OCI-LY1 (cell line): Measurements from ENCODE around the gene DKK3.

Experiments used
- H2AFZ ChIP-seq: fragments of 200-600 bp; sonication (generic), shearing (Covaris generic); 2 replicates; pipeline ENCODE4 v1.6.0; 2014; ENCODE audit warnings: antibody characterized with exemption, mild to moderate bottlenecking, low read length
- H3F3A ChIP-seq: fragments of 200-600 bp; sonication (generic), shearing (Covaris generic); 2 replicates; pipeline ENCODE4 v1.6.0; 2014; ENCODE audit warnings: mild to moderate bottlenecking, antibody characterized with exemption, low read length, moderate library complexity; ENCODE audit not compliant: insufficient read depth
- H3K27ac ChIP-seq: fragments of 200-600 bp; sonication (generic); 2 replicates; pipeline ENCODE4 v1.5.1; 2014; ENCODE audit warnings: low read length, mixed run types, mild to moderate bottlenecking, low read depth; ENCODE audit not compliant: poor library complexity, severe bottlenecking
- H3K27me3 ChIP-seq: fragments of 200-600 bp; sonication (generic); 2 replicates; pipeline ENCODE4 v1.6.0; 2014; ENCODE audit warnings: antibody characterized with exemption, mild to moderate bottlenecking, low read length, moderate library complexity; ENCODE audit not compliant: insufficient read depth
- H3K36me3 ChIP-seq: fragments of 200-600 bp; sonication (generic); 2 replicates; pipeline ENCODE4 v1.6.1; 2014; ENCODE audit warnings: mild to moderate bottlenecking, antibody characterized with exemption, low read length, moderate library complexity, mixed read lengths; ENCODE audit not compliant: insufficient read depth
- H3K4me1 ChIP-seq: fragments of 200-600 bp; sonication (generic); 2 replicates; pipeline ENCODE4 v1.5.1; 2014; ENCODE audit warnings: mild to moderate bottlenecking, low read length, moderate library complexity; ENCODE audit not compliant: insufficient read depth, severe bottlenecking
- H3K4me2 ChIP-seq: fragments of 200-600 bp; sonication (generic), shearing (Covaris generic); 2 replicates; pipeline ENCODE4 v1.6.1; 2014; ENCODE audit warnings: low read length
- H3K4me3 ChIP-seq: fragments of 200-600 bp; sonication (generic); 2 replicates; pipeline ENCODE4 v1.5.1; 2014; ENCODE audit warnings: low read length, low read depth, mild to moderate bottlenecking, mixed read lengths; ENCODE audit not compliant: poor library complexity, severe bottlenecking
- H3K79me2 ChIP-seq: fragments of 200-600 bp; shearing (Covaris generic); 2 replicates; pipeline ENCODE4 v1.6.1; 2016; ENCODE audit warnings: mixed run types, low read length, mixed read lengths; ENCODE audit not compliant: insufficient read depth
- H3K9ac ChIP-seq: fragments of 200-600 bp; sonication (generic), shearing (Covaris generic); 2 replicates; pipeline ENCODE4 v1.6.1; 2014; ENCODE audit warnings: mild to moderate bottlenecking, low read length, mixed read lengths
- H3K9me2 ChIP-seq: fragments of 200-600 bp; sonication (generic), shearing (Covaris generic); 2 replicates; pipeline ENCODE4 v1.6.1; 2014; ENCODE audit warnings: low read depth, mild to moderate bottlenecking, low read length, mixed read lengths
- H3K9me3 ChIP-seq: fragments of 200-600 bp; shearing (Covaris generic); 2 replicates; pipeline ENCODE4 v1.6.1; 2014; ENCODE audit warnings: low read length, mixed read lengths
- H4K20me1 ChIP-seq: fragments of 200-600 bp; sonication (generic), shearing (Covaris generic); 2 replicates; pipeline ENCODE4 v1.6.0; 2016; ENCODE audit warnings: mild to moderate bottlenecking, low read length; ENCODE audit not compliant: insufficient read depth
- EZH2 ChIP-seq: fragments of 200-600 bp; sonication (generic), shearing (Covaris generic); IDR thresholded peaks from 2 replicates; pipeline ENCODE4 v1.8.0; 2017; ENCODE audit warnings: borderline replicate concordance, mixed run types, mild to moderate bottlenecking, antibody characterized with exemption, low read length, moderate library complexity, mixed read lengths
- TF ChIP-seq, protein P1 (sequence below): fragments of 200-600 bp; sonication (generic), shearing (Covaris generic); IDR thresholded peaks from 2 replicates; pipeline ENCODE4 v1.5.1; 2017; ENCODE audit warnings: mild to moderate bottlenecking, antibody characterized with exemption, low read length, moderate library complexity, mixed read lengths

DKK3 gene

DNA sequence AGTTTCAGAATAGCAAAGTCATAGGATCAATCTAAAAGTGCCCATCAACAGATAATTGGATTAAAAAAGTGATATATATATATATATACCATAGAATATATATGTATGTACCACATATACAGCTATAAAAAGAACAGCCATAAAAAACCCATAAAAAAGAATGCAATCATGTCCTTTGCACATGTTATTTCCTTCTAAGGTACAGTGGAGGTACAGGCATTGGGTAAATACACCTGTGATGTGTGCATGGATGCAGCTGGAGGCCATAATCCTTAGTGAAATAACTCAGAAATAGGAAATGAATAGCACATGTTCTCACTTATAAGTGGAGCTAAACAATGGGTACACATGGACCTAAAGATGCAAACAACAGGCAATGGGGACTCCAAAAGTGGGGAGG, 7.1 kb upstream of the DKK3 start:
- no peaks in the 10 kb centered on the region for H3K9me2 ChIP-seq
- H3K79me2 ChIP-seq = no peaks in the 10 kb centered on the region
- no peak overlapping the region for H3K9ac ChIP-seq
- H3K4me2 ChIP-seq = no peak overlapping the region
- no peaks in the 10 kb centered on the region for H3K27me3 ChIP-seq
- TF ChIP-seq, protein P1, sequence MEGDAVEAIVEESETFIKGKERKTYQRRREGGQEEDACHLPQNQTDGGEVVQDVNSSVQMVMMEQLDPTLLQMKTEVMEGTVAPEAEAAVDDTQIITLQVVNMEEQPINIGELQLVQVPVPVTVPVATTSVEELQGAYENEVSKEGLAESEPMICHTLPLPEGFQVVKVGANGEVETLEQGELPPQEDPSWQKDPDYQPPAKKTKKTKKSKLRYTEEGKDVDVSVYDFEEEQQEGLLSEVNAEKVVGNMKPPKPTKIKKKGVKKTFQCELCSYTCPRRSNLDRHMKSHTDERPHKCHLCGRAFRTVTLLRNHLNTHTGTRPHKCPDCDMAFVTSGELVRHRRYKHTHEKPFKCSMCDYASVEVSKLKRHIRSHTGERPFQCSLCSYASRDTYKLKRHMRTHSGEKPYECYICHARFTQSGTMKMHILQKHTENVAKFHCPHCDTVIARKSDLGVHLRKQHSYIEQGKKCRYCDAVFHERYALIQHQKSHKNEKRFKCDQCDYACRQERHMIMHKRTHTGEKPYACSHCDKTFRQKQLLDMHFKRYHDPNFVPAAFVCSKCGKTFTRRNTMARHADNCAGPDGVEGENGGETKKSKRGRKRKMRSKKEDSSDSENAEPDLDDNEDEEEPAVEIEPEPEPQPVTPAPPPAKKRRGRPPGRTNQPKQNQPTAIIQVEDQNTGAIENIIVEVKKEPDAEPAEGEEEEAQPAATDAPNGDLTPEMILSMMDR = no peak
- TF ChIP-seq EZH2 = no peak
- no peaks in the 10 kb centered on the region for H3F3A ChIP-seq
- H3K27ac ChIP-seq = no peak overlapping the region
- H3K36me3 ChIP-seq = no peaks in the 10 kb centered on the region
- H3K4me3 ChIP-seq = no peak overlapping the region
- no peaks in the 10 kb centered on the region for H4K20me1 ChIP-seq
- H3K4me1 ChIP-seq = no peaks in the 10 kb centered on the region
- H3K9me3 ChIP-seq = no peaks in the 10 kb centered on the region
- no peak overlapping the region for H2AFZ ChIP-seq

DNA sequence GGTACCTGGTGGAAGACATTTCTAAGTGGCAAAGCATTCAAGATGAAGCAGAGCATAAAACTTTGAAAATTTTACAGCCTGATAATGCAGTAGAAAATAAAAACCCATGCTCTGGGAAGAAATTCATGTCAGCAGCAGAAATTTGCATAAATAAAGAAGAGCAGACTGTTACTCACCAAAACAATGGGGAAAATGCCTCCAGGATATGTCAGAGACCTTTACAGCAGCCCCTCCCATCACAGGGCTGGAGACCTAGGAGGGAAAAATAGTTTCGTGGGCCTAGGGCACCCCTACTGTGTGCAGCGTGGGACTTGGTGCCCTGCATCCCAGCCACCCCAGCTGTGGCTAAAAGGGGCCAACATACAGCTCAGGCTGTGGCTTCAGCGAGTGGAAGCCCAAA, 5.4 kb upstream of the DKK3 start:
- Histone ChIP-seq H3K4me1 (no peaks in the 10 kb centered on the region), H3K36me3 (no peaks in the 10 kb centered on the region), H3K4me2 (no peak overlapping the region), H3K79me2 (no peaks in the 10 kb centered on the region), H3K27ac (no peak overlapping the region), H2AFZ (no peak overlapping the region), H4K20me1 (no peaks in the 10 kb centered on the region), H3K27me3 (no peaks in the 10 kb centered on the region), H3K4me3 (no peak overlapping the region), H3K9me2 (no peaks in the 10 kb centered on the region), H3F3A (no peaks in the 10 kb centered on the region), H3K9me3 (no peaks in the 10 kb centered on the region), H3K9ac (no peak overlapping the region)
- TF ChIP-seq, protein P1 = no peak
- no peak for TF ChIP-seq EZH2

DNA sequence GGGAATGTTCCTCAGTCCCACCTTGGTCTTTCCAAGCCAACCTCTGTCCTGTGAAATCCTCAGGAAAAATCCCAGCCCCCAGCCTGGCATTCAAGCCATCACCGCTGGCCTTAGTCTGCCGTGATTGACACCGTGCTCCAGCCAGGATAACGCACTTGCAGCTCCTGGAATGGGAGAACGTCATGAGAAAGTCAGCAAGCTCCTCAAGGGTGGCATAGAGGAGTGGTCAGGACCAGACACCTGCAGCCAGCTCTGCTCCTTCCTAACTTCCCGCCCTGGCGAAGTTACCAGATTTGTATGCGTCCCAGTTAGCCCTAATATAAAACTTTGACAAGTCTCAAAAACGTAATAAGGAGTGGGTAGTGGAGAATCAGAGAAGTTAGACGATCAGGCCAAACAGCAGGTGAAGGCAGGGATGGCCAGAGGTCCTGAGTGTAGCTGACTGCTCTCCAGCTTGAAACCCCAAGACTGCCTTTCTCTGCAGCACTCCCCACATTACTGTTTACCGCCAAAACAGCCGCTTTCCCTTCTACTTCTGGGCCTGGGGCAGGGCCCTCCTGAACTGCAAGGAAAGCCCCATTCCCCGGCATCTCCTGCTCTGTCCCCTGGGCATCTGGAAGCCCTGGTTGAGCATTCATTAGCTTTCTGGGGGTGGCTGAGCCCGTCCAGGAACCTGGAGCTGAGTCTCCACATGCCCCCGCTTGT, 1.3 kb upstream of the DKK3 start:
- TF ChIP-seq, protein P1 = no peak
- no peak for TF ChIP-seq EZH2
- no peaks in the 10 kb centered on the region for H3K9me3 ChIP-seq
- no peaks in the 10 kb centered on the region for H3F3A ChIP-seq
- no peaks in the 10 kb centered on the region for H4K20me1 ChIP-seq
- H3K4me3 ChIP-seq = no peak overlapping the region
- H3K9me2 ChIP-seq = no peaks in the 10 kb centered on the region
- no peaks in the 10 kb centered on the region for H3K27me3 ChIP-seq
- H3K79me2 ChIP-seq = no peaks in the 10 kb centered on the region
- no peaks in the 10 kb centered on the region for H3K36me3 ChIP-seq
- no peak overlapping the region for H2AFZ ChIP-seq
- H3K4me1 ChIP-seq = no peaks in the 10 kb centered on the region
- no peak overlapping the region for H3K27ac ChIP-seq
- H3K4me2 ChIP-seq = no peak overlapping the region
- no peak overlapping the region for H3K9ac ChIP-seq
